ENCODE measurements around the gene CCR7. TPM values are rescaled to one million over a fixed set of nuclear protein-coding genes. Genes with fewer than 3 reads are reported as not detected.

CCR7 gene
- polyA plus RNA-seq, 4 donors = 0.24 to 0.45 (median 0.42) TPM

GRCh38 chr17:40563220-40564052 is 1.8 kb downstream of the CCR7 start:
- DNase-seq (ENCODE audit: low read depth in 4 of 4, low spot score in 3 of 4) = no peak

GRCh38 chr17:40562838-40563219 is 2.4 kb downstream of the CCR7 start:
- DNase-seq (ENCODE audit: low read depth in 4 of 4, low spot score in 3 of 4) = no peak

GRCh38 chr17:40561871-40562611 is 3.2 kb downstream of the CCR7 start:
- no peak for DNase-seq (ENCODE audit: low read depth in 4 of 4, low spot score in 3 of 4)

- no peak for DNase-seq (ENCODE audit: low read depth in 4 of 4, low spot score in 3 of 4)
These were observed 3.9 kb downstream of the CCR7 start for GRCh38 chr17:40561294-40561870.

GRCh38 chr17:40560592-40561293 is 4.5 kb downstream of the CCR7 start:
- DNase-seq (ENCODE audit: low read depth in 4 of 4, low spot score in 3 of 4) = no peak

- peak; percentile 83 to 92 (median 89) for DNase-seq (ENCODE audit: low read depth in 4 of 4, low spot score in 3 of 4)
These were observed 5.2 kb downstream of the CCR7 start for GRCh38 chr17:40559954-40560591.

- no peak for DNase-seq (ENCODE audit: low read depth in 4 of 4, low spot score in 3 of 4)
These were observed 5.7 kb downstream of the CCR7 start for GRCh38 chr17:40559564-40559916.

- DNase-seq (ENCODE audit: low read depth in 4 of 4, low spot score in 3 of 4) = no peak
These were observed 6.2 kb downstream of the CCR7 start for GRCh38 chr17:40558890-40559563.

GRCh38 chr17:40558300-40558889 is 6.9 kb downstream of the CCR7 start:
- DNase-seq (ENCODE audit: low read depth in 4 of 4, low spot score in 3 of 4) = no peak

GRCh38 chr17:40557531-40558299 is 7.6 kb downstream of the CCR7 start:
- no peak for DNase-seq (ENCODE audit: low read depth in 4 of 4, low spot score in 3 of 4)

GRCh38 chr17:40556884-40557414 is 8.3 kb downstream of the CCR7 start:
- DNase-seq (ENCODE audit: low read depth in 4 of 4, low spot score in 3 of 4) = no peak

- DNase-seq (ENCODE audit: low read depth in 4 of 4, low spot score in 3 of 4) = no peak
These were observed 9.0 kb downstream of the CCR7 start for GRCh38 chr17:40556198-40556661.

- no peak for DNase-seq (ENCODE audit: low read depth in 4 of 4, low spot score in 3 of 4)
These were observed 9.7 kb downstream of the CCR7 start for GRCh38 chr17:40555296-40556190.

GRCh38 chr17:40554646-40555295 is 10.5 kb downstream of the CCR7 start:
- DNase-seq (ENCODE audit: low read depth in 4 of 4, low spot score in 3 of 4) = no peak

- DNase-seq (ENCODE audit: low read depth in 4 of 4, low spot score in 3 of 4) = no peak
These were observed 11.4 kb downstream of the CCR7 start for GRCh38 chr17:40553694-40554534.
